OCI-LY7 (cell line): ENCODE measurements around the gene SPATA17. TPM values are rescaled to one million over a fixed set of nuclear protein-coding genes. Genes with fewer than 3 reads are reported as not detected.

Source experiments
- BruUV-seq: library from RNA; stranded (reverse); fragments of 400-500 nt; replicated peaks from 2 replicates; lab custom pipeline; 2021; lab: Mats Ljungman, UMichigan
- CTCF ChIA-PET: fragments of 300-600 bp; sonication (Branson Sonifier 250); formaldehyde crosslinking; loops from one replicate; lab custom pipeline; 2022; ENCODE audit warnings: antibody characterized with exemption; ENCODE audit not compliant: unreplicated experiment; lab: Charles Lee
- POLR2A ChIA-PET: fragments of 300-600 bp; sonication (Branson Sonifier 250); formaldehyde crosslinking; loops from one replicate; lab custom pipeline; 2022; ENCODE audit warnings: antibody characterized with exemption; lab: Charles Lee
- DNase-seq: peaks from one replicate; pipeline ENCODE4 v3.0.0-alpha.2; 2015; ENCODE audit warnings: low spot score
- H2AFZ ChIP-seq: fragments of 200-600 bp; sonication (generic), shearing (Covaris generic); 2 replicates; pipeline ENCODE4 v1.6.1; 2014; ENCODE audit warnings: mild to moderate bottlenecking, antibody characterized with exemption, low read length, moderate library complexity
- H3K27ac ChIP-seq: fragments of 200-600 bp; sonication (generic); 2 replicates; pipeline ENCODE4 v1.5.1; 2014; ENCODE audit warnings: mixed run types, low read depth, mild to moderate bottlenecking, moderate library complexity, low read length, inconsistent platforms; ENCODE audit not compliant: poor library complexity, severe bottlenecking
- H3K36me3 ChIP-seq: fragments of 200-600 bp; sonication (generic); 2 replicates; pipeline ENCODE4 v1.6.1; 2014; ENCODE audit warnings: mild to moderate bottlenecking, antibody characterized with exemption, low read length, moderate library complexity, mixed read lengths; ENCODE audit not compliant: insufficient read depth
- H3K4me1 ChIP-seq: fragments of 200-600 bp; sonication (generic); 2 replicates; pipeline ENCODE4 v1.5.1; 2014; ENCODE audit warnings: mild to moderate bottlenecking, low read length; ENCODE audit not compliant: insufficient read depth, poor library complexity, severe bottlenecking
- H3K4me2 ChIP-seq: fragments of 200-600 bp; sonication (generic); 2 replicates; pipeline ENCODE4 v1.6.1; 2014; ENCODE audit warnings: mild to moderate bottlenecking, low read length
- H3K4me3 ChIP-seq: fragments of 200-600 bp; sonication (generic); 2 replicates; pipeline ENCODE4 v1.5.1; 2014; ENCODE audit warnings: mild to moderate bottlenecking, low read depth, low read length; ENCODE audit not compliant: poor library complexity, severe bottlenecking
- H3K79me2 ChIP-seq: fragments of 200-600 bp; sonication (generic); 2 replicates; pipeline ENCODE4 v1.6.1; 2016; ENCODE audit warnings: low read depth, mild to moderate bottlenecking, low read length, moderate library complexity, mixed read lengths; ENCODE audit not compliant: insufficient read depth
- H3K9me2 ChIP-seq: fragments of 200-600 bp; sonication (generic); 2 replicates; pipeline ENCODE4 v1.6.1; 2016; ENCODE audit warnings: mild to moderate bottlenecking, low read length, mixed read lengths; ENCODE audit not compliant: insufficient read depth
- H3K9me3 ChIP-seq: fragments of 200-600 bp; sonication (generic); 2 replicates; pipeline ENCODE4 v1.6.1; 2014; ENCODE audit warnings: mild to moderate bottlenecking, mixed run types, low read length, mixed read lengths
- H4K20me1 ChIP-seq: fragments of 200-600 bp; sonication (generic); 2 replicates; pipeline ENCODE4 v1.6.1; 2014; ENCODE audit warnings: mild to moderate bottlenecking, antibody characterized with exemption, low read length, moderate library complexity, mixed read lengths; ENCODE audit not compliant: insufficient read depth
- CTCF ChIP-seq: fragments of 200-600 bp; sonication (generic); conservative IDR thresholded peaks from 2 replicates; pipeline ENCODE4 v1.5.1; 2014; ENCODE audit warnings: mild to moderate bottlenecking, antibody characterized with exemption, low read length, moderate library complexity, mixed read lengths
- EZH2phosphoT487 ChIP-seq: fragments of 200-600 bp; sonication (generic); IDR thresholded peaks from 2 replicates; pipeline ENCODE4 v1.6.1; 2018; ENCODE audit warnings: low read depth, borderline replicate concordance, mild to moderate bottlenecking, mixed run types, antibody characterized with exemption, low read length, moderate library complexity, mixed read lengths
- intact Hi-C: fragments of 100-400 bp; cut with micrococcal nuclease; formaldehyde crosslinking; loops from one replicate; pipeline ENCODE4 v1.10.0; 2022; ENCODE audit not compliant: unreplicated experiment
- total RNA-seq, 2 experiments: library from RNA; depleted of rRNA in 1 of 2; stranded (reverse); fragments of >200 nt in 1 of 2; shearing (Covaris generic) in 1 of 2; gene quantifications; 2 replicates each; pipeline ENCODE4 v1.2.3, GENCODE V29; 2014 to 2022

Gene SPATA17
- total RNA-seq, 2 experiments from 2014 or later = not detected

- H3K4me2 ChIP-seq = no peak overlapping the region
- no peaks in the 10 kb centered on the region for H3K9me3 ChIP-seq
- H3K27ac ChIP-seq = no peak overlapping the region
- BruUV-seq = no TSS peak
- no peaks in the 10 kb centered on the region for H3K79me2 ChIP-seq
- no peak for DNase-seq
- no peaks in the 10 kb centered on the region for H3K36me3 ChIP-seq
- CTCF ChIA-PET = no interaction called here
- H3K4me1 ChIP-seq = no peaks in the 10 kb centered on the region
- H4K20me1 ChIP-seq = no peaks in the 10 kb centered on the region
- no peak overlapping the region for H2AFZ ChIP-seq
- no peaks in the 10 kb centered on the region for H3K9me2 ChIP-seq
- H3K4me3 ChIP-seq = no peak overlapping the region
- intact Hi-C loops = no loop called here
- no peak for TF ChIP-seq CTCF
- TF ChIP-seq EZH2phosphoT487 = no peak
- POLR2A ChIA-PET = no interaction called here
Observed at GRCh38 chr1:217881607-217882332, 250.6 kb downstream of the SPATA17 start.

GRCh38 chr1:217885181-217885580 is 254.0 kb downstream of the SPATA17 start:
- Histone ChIP-seq H3K27ac (no peak overlapping the region), H4K20me1 (no peaks in the 10 kb centered on the region), H3K4me1 (no peaks in the 10 kb centered on the region), H3K36me3 (no peaks in the 10 kb centered on the region), H2AFZ (no peak overlapping the region), H3K9me2 (no peaks in the 10 kb centered on the region), H3K79me2 (no peaks in the 10 kb centered on the region), H3K4me2 (no peak overlapping the region), H3K9me3 (no peaks in the 10 kb centered on the region), H3K4me3 (no peak overlapping the region)
- intact Hi-C loops = no loop called here
- ChIA-PET CTCF (no interaction called here), POLR2A (interaction anchor here (0.6 to 0.9 kb wide), 4 partner anchors 19 to 170 kb away, joined by 3 read pairs; no protein-coding TSS in a partner anchor)
- BruUV-seq = no TSS peak
- TF ChIP-seq CTCF (no peak), EZH2phosphoT487 (no peak)
- no peak for DNase-seq

GRCh38 chr1:217888328-217888727 is 257.2 kb downstream of the SPATA17 start:
- ChIA-PET POLR2A (no interaction called here), CTCF (no interaction called here)
- H3K4me2 ChIP-seq = no peak overlapping the region
- no peak for DNase-seq
- H3K9me3 ChIP-seq = no peaks in the 10 kb centered on the region
- intact Hi-C loops = no loop called here
- H3K9me2 ChIP-seq = no peaks in the 10 kb centered on the region
- H4K20me1 ChIP-seq = no peaks in the 10 kb centered on the region
- TF ChIP-seq CTCF (no peak), EZH2phosphoT487 (no peak)
- no peak overlapping the region for H3K27ac ChIP-seq
- no peak overlapping the region for H3K4me3 ChIP-seq
- BruUV-seq = no TSS peak
- H3K4me1 ChIP-seq = no peaks in the 10 kb centered on the region
- no peaks in the 10 kb centered on the region for H3K36me3 ChIP-seq
- H3K79me2 ChIP-seq = no peaks in the 10 kb centered on the region
- no peak overlapping the region for H2AFZ ChIP-seq
